ENCODE results near the gene RALY. TPM values are rescaled to one million over a fixed set of nuclear protein-coding genes. Genes with fewer than 3 reads are reported as not detected.

The RALY gene
- total and polyA plus RNA-seq, 2 of the 4 experiments (the other 2 are of a cell fraction): 46.2 to 115 TPM

DNA sequence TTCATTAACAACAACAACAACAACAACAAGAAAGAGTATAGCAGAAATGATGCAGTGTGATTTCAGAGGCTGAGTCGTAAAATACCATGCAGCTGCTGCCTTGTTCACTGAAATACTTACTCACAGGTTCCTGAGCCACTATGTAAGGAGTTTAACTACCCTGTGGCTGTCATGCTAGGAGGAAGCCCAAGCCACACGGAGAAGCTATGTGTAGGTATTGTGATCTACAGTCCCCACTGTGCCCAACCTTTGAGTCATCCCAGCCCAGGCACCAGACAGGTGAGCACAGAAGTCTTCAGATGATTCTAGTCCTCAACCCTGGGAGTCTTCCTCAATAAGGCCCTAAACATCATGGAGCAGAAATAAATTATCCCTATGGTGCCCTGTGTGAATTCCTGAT, 14.6 kb upstream of the RALY start:
- Histone ChIP-seq H3K4ac (ENCODE audit: low read depth, low read length) (no peak overlapping the region), H4K5ac (ENCODE audit: low read depth, low read length) (no peak overlapping the region), H4K91ac (ENCODE audit: insufficient read depth, low read depth, low read length) (no peak overlapping the region), H3K27ac (ENCODE audit: insufficient read depth, low read length) (no peak overlapping the region), H2BK120ac (ENCODE audit: low read depth, low read length) (no peak overlapping the region), H3K4me1 (ENCODE audit: control insufficient read depth, insufficient read depth, low read length) (no peaks in the 10 kb centered on the region), H3K27me3 (ENCODE audit: control insufficient read depth, insufficient read depth, low read length) (peaks cover 26% of the 10 kb centered on the region), H3K18ac (ENCODE audit: low read depth, low read length) (no peak overlapping the region), H2AFZ (replicated peaks; ENCODE audit: low read length, poor library complexity) (no peak overlapping the region), H2BK5ac (ENCODE audit: low read depth, low read length, poor library complexity, severe bottlenecking) (no peak overlapping the region), H3K4me2 (ENCODE audit: low read depth, low read length) (no peak overlapping the region), H2BK20ac (ENCODE audit: low read depth, low read length) (no peak overlapping the region), H3K9me1 (ENCODE audit: insufficient read depth, low read length) (no peaks in the 10 kb centered on the region), H3K56ac (ENCODE audit: extremely low read depth, insufficient read depth, low read length) (no peak overlapping the region), H3K9me3 (ENCODE audit: control insufficient read depth, insufficient read depth, low read length) (peaks cover 5% of the 10 kb centered on the region; the same call in 1 of the 2 replicates), H4K20me1 (ENCODE audit: insufficient read depth, low read length) (no peaks in the 10 kb centered on the region), H3K9ac (ENCODE audit: low read depth, low read length) (no peak overlapping the region), H3K36me3 (ENCODE audit: control insufficient read depth, insufficient read depth, low read length) (no peaks in the 10 kb centered on the region), H2AK9ac (replicated peaks; ENCODE audit: low read depth, low read length, poor library complexity) (no peak overlapping the region), H4K8ac (ENCODE audit: low read depth in 2 of 2, low read length in 2 of 2) (no peak overlapping the region), H3K23ac (ENCODE audit: low read depth, low read length) (no peak overlapping the region), H3K79me1 (ENCODE audit: low read depth in 1 of 2, low read length in 2 of 2) (no peaks in the 10 kb centered on the region), H2AK5ac (ENCODE audit: low read depth, low read length) (no peak overlapping the region), H2BK15ac (ENCODE audit: low read depth, low read length) (no peak overlapping the region), H3K14ac (replicated peaks; ENCODE audit: low read depth, low read length) (no peak overlapping the region), H3K4me3 (ENCODE audit: insufficient read depth, low read depth, low read length) (no peak overlapping the region)
- no TSS peak for BruUV-seq (replicated peaks)
- in situ Hi-C loops (cut with MboI; ENCODE audit: low sequenced_read_pairs) (no loop called here), dilution Hi-C loops (cut with HindIII; ENCODE audit: low sequenced_read_pairs, unreplicated experiment) (no loop called here), intact Hi-C loops (cut with micrococcal nuclease) (no loop called here)
- ChIA-PET POLR2A (ENCODE audit: unreplicated experiment) (no interaction called here), CTCF (no interaction called here)
- TF ChIP-seq POLR2A (IDR thresholded peaks at IDR 0.05; ENCODE audit: low read depth, low read length): no peak
- no peak for TF ChIP-seq RFX5 (IDR thresholded peaks at IDR 0.05; ENCODE audit: low read depth, low read length)
- no peak for TF ChIP-seq SMC3 (IDR thresholded peaks at IDR 0.05; ENCODE audit: low read depth, low read length)
- TF ChIP-seq RAD21 (IDR thresholded peaks at IDR 0.05; ENCODE audit: low read length): no peak
- TF ChIP-seq, protein P1, sequence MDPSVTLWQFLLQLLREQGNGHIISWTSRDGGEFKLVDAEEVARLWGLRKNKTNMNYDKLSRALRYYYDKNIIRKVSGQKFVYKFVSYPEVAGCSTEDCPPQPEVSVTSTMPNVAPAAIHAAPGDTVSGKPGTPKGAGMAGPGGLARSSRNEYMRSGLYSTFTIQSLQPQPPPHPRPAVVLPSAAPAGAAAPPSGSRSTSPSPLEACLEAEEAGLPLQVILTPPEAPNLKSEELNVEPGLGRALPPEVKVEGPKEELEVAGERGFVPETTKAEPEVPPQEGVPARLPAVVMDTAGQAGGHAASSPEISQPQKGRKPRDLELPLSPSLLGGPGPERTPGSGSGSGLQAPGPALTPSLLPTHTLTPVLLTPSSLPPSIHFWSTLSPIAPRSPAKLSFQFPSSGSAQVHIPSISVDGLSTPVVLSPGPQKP (IDR thresholded peaks at IDR 0.05; ENCODE audit: borderline replicate concordance, low read depth, low read length): no peak
- no peak for ATAC-seq (ENCODE audit: low read depth)
- no peak for DNase-seq
- no CpG with 5 or more reads among the region's 2 CpGs for WGBS, 2 experiments (ENCODE audit: extremely low coverage in 2 of 2, insufficient read length in 1 of 2)

Measured in IMR-90 (cell line).